Liver (tissue), 9 donors: ENCODE measurements around the gene PSMC3. TPM values are rescaled to one million over a fixed set of nuclear protein-coding genes. Genes with fewer than 3 reads are reported as not detected.

Source experiments
- DNase-seq: peaks from one replicate; pipeline ENCODE4 v3.0.0-alpha.2; 2017; ENCODE audit warnings: low spot score
- H3K27ac ChIP-seq, 2 donors: one replicate each; pipeline ENCODE4 v1.7.0; 2013; ENCODE audit warnings: inconsistent platforms in 2 of 2, low read length in 2 of 2, control low read depth in 1 of 2, low read depth in 1 of 2, mild to moderate bottlenecking in 1 of 2
- H3K27me3 ChIP-seq, 4 donors: one replicate each; pipeline versions ENCODE4 v1.6.1 to v1.7.0; 2013; ENCODE audit warnings: low read length in 3 of 4, inconsistent platforms in 1 of 4, mild to moderate bottlenecking in 1 of 4, moderate library complexity in 1 of 4; ENCODE audit not compliant: control insufficient read depth in 4 of 4, insufficient read depth in 4 of 4
- H3K36me3 ChIP-seq, 4 donors: one replicate each; pipeline versions ENCODE4 v1.6.1 to v1.7.0; 2013; ENCODE audit warnings: low read length in 3 of 4, mild to moderate bottlenecking in 3 of 4, low read depth in 1 of 4, moderate library complexity in 1 of 4; ENCODE audit not compliant: control insufficient read depth in 4 of 4, insufficient read depth in 3 of 4
- H3K4me1 ChIP-seq, 4 donors: one replicate each; pipeline versions ENCODE4 v1.6.1 to v1.7.0; 2013; ENCODE audit warnings: low read length in 3 of 4, mild to moderate bottlenecking in 3 of 4, moderate library complexity in 1 of 4; ENCODE audit not compliant: control insufficient read depth in 4 of 4, insufficient read depth in 4 of 4
- H3K4me3 ChIP-seq, 3 donors: one replicate each; pipeline versions ENCODE4 v1.6.1 to v1.7.0; 2013; ENCODE audit warnings: low read length in 3 of 3, control low read depth in 1 of 3, low read depth in 1 of 3, mild to moderate bottlenecking in 1 of 3
- H3K9ac ChIP-seq, 2 donors: one replicate each; pipeline ENCODE4 v1.7.0; 2013; ENCODE audit warnings: low read length in 2 of 2, mild to moderate bottlenecking in 2 of 2, moderate library complexity in 2 of 2, control low read depth in 1 of 2, low read depth in 1 of 2
- H3K9me3 ChIP-seq, 4 donors: one replicate each; pipeline versions ENCODE4 v1.6.1 to v1.7.0; 2013; ENCODE audit warnings: low read length in 3 of 4; ENCODE audit not compliant: control insufficient read depth in 4 of 4
- GABPA ChIP-seq, 2 donors: IDR thresholded peaks in 1 of 2; conservative IDR thresholded peaks in 1 of 2; 2 replicates each; pipeline ENCODE4 v1.6.1; 2016; ENCODE audit warnings: antibody characterized with exemption in 2 of 2, mild to moderate bottlenecking in 1 of 2, moderate library complexity in 1 of 2
- HNF4A ChIP-seq, 2 donors: conservative IDR thresholded peaks; 2 replicates each; pipeline ENCODE4 v1.6.1; 2016; ENCODE audit warnings: antibody characterized with exemption in 2 of 2, mild to moderate bottlenecking in 2 of 2
- NR2F2 ChIP-seq: IDR thresholded peaks from 2 replicates; pipeline ENCODE4 v1.6.1; 2016; ENCODE audit warnings: antibody characterized with exemption
- RAD21 ChIP-seq, 2 donors: IDR thresholded peaks; 2 replicates each; pipeline ENCODE4 v1.6.1; 2016; ENCODE audit warnings: antibody characterized with exemption in 2 of 2, mild to moderate bottlenecking in 2 of 2
- RXRA ChIP-seq, 2 donors: IDR thresholded peaks; 2 replicates each; pipeline ENCODE4 v1.6.1; 2017 to 2018; ENCODE audit warnings: antibody characterized with exemption in 2 of 2, mild to moderate bottlenecking in 1 of 2
- SP1 ChIP-seq: IDR thresholded peaks from 2 replicates; pipeline ENCODE4 v1.6.1; 2018; ENCODE audit warnings: antibody characterized with exemption, mild to moderate bottlenecking
- WGBS: extraction: QIAGEN DNeasy Blood & Tissue Kit; methylation state at CpG from one replicate; pipeline ENCODE4 v1.1.7; 2013; 5-methylcytosine and 5-hydroxymethylcytosine counted together
- polyA plus RNA-seq, 2 donors: library from polyadenylated mRNA; stranded (reverse) in 1 of 2; unstranded in 1 of 2; fragments of 200-250 nt in 1 of 2; fragments of >200 nt in 1 of 2; fragmentation: Nextera tagmentation in 1 of 2; extraction: Ambion mirVana in 1 of 2; gene quantifications; one replicate each; pipeline versions ENCODE4 v1.2.1 to v1.2.3, GENCODE V29; 2013 to 2015
- total RNA-seq, 2 donors: library from RNA; depleted of rRNA; stranded (reverse); fragments of >200 nt; gene quantifications; one replicate each; pipeline ENCODE4 v1.2.3, GENCODE V29; 2014
- TF ChIP-seq, protein P1 (sequence below): IDR thresholded peaks from 2 replicates; pipeline ENCODE4 v1.6.1; 2016; ENCODE audit warnings: antibody characterized with exemption
- TF ChIP-seq, protein P2 (sequence below): fragments of 150-350 bp; IDR thresholded peaks from 2 replicates; pipeline ENCODE4 v1.5.1; 2017; ENCODE audit warnings: improper control_type of control experiment, low read depth, low read length; ENCODE audit not compliant: missing input control
- TF ChIP-seq, protein P3 (sequence below): IDR thresholded peaks from 2 replicates; pipeline ENCODE4 v1.6.1; 2016; ENCODE audit warnings: antibody characterized with exemption
- TF ChIP-seq, protein P4 (sequence below): IDR thresholded peaks from 2 replicates; pipeline ENCODE4 v1.6.1; 2016; ENCODE audit warnings: antibody characterized with exemption, mild to moderate bottlenecking
- donor health status: healthy.
- donor health status: healthy.
- donor health status: healthy.
- donor health status: healthy.
- donor health status: healthy.

Gene PSMC3
- total and polyA plus RNA-seq, 4 donors: 58.0 to 110 (median 103) TPM

DNA sequence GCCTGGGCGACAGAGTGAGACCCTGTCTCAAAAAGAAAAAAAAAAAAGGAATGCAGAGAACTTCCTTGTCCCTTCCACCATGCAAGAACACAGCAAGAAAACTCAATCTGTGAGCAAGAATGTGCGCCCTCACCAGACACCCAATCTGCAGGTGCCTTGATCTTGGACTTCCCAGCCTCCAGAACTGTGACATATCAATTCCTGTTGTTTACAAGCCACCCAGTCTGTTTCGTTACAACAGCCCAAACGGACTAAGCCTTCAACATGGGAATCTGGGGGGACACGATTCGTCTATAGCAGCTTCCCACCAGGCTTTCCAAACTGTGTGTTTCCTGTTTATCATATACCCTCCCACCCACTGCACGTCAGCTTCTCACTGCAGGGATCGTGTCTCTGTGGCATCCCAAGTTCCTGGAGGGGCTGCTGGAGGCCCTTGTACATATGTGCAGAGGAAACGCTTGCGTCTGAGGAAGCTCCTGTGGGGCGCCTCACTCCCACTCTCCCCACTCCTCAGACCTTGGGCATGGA, 11.0 kb upstream of the PSMC3 start:
- TF ChIP-seq NR2F2: no peak
- TF ChIP-seq, protein P1, sequence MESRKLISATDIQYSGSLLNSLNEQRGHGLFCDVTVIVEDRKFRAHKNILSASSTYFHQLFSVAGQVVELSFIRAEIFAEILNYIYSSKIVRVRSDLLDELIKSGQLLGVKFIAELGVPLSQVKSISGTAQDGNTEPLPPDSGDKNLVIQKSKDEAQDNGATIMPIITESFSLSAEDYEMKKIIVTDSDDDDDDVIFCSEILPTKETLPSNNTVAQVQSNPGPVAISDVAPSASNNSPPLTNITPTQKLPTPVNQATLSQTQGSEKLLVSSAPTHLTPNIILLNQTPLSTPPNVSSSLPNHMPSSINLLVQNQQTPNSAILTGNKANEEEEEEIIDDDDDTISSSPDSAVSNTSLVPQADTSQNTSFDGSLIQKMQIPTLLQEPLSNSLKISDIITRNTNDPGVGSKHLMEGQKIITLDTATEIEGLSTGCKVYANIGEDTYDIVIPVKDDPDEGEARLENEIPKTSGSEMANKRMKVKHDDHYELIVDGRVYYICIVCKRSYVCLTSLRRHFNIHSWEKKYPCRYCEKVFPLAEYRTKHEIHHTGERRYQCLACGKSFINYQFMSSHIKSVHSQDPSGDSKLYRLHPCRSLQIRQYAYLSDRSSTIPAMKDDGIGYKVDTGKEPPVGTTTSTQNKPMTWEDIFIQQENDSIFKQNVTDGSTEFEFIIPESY: no peak
- TF ChIP-seq, protein P2, sequence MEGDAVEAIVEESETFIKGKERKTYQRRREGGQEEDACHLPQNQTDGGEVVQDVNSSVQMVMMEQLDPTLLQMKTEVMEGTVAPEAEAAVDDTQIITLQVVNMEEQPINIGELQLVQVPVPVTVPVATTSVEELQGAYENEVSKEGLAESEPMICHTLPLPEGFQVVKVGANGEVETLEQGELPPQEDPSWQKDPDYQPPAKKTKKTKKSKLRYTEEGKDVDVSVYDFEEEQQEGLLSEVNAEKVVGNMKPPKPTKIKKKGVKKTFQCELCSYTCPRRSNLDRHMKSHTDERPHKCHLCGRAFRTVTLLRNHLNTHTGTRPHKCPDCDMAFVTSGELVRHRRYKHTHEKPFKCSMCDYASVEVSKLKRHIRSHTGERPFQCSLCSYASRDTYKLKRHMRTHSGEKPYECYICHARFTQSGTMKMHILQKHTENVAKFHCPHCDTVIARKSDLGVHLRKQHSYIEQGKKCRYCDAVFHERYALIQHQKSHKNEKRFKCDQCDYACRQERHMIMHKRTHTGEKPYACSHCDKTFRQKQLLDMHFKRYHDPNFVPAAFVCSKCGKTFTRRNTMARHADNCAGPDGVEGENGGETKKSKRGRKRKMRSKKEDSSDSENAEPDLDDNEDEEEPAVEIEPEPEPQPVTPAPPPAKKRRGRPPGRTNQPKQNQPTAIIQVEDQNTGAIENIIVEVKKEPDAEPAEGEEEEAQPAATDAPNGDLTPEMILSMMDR: no peak
- no peak for TF ChIP-seq RAD21 (IDR thresholded peaks at IDR 0.05)
- TF ChIP-seq, protein P3, sequence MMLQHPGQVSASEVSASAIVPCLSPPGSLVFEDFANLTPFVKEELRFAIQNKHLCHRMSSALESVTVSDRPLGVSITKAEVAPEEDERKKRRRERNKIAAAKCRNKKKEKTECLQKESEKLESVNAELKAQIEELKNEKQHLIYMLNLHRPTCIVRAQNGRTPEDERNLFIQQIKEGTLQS: no peak
- H3K36me3 ChIP-seq: no peaks in the 10 kb centered on the region
- no peak for DNase-seq
- 53% methylated on average over 11 of the region's 11 CpGs for WGBS
- H3K27ac ChIP-seq: peak overlapping the region; percentile 65
- no peaks in the 10 kb centered on the region for H3K9me3 ChIP-seq
- no peaks in the 10 kb centered on the region for H3K27me3 ChIP-seq
- no peak overlapping the region for H3K9ac ChIP-seq
- H3K4me3 ChIP-seq: no peak overlapping the region
- peaks cover 3 to 35% (median 24%) of the 10 kb centered on the region in 4 donors for H3K4me1 ChIP-seq

DNA sequence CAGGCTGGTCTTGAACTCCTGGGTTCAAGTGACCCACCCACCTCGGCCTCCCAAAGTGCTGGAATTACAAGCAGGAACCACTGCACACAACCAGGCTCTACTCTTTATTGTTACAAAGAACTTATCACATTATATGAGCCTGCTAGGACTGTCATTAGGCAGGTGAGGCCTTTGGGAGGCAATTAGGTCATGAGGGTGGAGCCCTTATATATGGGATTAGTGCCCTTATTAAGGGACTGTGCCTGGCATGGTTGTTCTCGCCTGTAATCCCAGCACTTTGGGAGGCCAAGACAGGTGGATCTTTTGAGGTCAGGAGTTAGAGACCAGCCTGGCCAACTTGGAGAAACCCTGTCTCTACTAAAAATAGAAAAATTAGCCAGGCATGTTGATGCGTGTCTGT, 10.5 kb upstream of the PSMC3 start:
- Histone ChIP-seq H3K27me3 (no peaks in the 10 kb centered on the region), H3K9ac (no peak overlapping the region), H3K9me3 (no peaks in the 10 kb centered on the region), H3K4me3 (no peak overlapping the region), H3K36me3 (no peaks in the 10 kb centered on the region), H3K27ac (peak overlapping the region in 1 of 2 donors; percentile 65), H3K4me1 (peaks cover 3 to 40% (median 28%) of the 10 kb centered on the region in 4 donors)
- no peak for DNase-seq
- 95% methylated on average over 3 of the region's 3 CpGs for WGBS
- TF ChIP-seq, protein P3: no peak
- TF ChIP-seq, protein P4, sequence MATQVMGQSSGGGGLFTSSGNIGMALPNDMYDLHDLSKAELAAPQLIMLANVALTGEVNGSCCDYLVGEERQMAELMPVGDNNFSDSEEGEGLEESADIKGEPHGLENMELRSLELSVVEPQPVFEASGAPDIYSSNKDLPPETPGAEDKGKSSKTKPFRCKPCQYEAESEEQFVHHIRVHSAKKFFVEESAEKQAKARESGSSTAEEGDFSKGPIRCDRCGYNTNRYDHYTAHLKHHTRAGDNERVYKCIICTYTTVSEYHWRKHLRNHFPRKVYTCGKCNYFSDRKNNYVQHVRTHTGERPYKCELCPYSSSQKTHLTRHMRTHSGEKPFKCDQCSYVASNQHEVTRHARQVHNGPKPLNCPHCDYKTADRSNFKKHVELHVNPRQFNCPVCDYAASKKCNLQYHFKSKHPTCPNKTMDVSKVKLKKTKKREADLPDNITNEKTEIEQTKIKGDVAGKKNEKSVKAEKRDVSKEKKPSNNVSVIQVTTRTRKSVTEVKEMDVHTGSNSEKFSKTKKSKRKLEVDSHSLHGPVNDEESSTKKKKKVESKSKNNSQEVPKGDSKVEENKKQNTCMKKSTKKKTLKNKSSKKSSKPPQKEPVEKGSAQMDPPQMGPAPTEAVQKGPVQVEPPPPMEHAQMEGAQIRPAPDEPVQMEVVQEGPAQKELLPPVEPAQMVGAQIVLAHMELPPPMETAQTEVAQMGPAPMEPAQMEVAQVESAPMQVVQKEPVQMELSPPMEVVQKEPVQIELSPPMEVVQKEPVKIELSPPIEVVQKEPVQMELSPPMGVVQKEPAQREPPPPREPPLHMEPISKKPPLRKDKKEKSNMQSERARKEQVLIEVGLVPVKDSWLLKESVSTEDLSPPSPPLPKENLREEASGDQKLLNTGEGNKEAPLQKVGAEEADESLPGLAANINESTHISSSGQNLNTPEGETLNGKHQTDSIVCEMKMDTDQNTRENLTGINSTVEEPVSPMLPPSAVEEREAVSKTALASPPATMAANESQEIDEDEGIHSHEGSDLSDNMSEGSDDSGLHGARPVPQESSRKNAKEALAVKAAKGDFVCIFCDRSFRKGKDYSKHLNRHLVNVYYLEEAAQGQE: no peak

DNA sequence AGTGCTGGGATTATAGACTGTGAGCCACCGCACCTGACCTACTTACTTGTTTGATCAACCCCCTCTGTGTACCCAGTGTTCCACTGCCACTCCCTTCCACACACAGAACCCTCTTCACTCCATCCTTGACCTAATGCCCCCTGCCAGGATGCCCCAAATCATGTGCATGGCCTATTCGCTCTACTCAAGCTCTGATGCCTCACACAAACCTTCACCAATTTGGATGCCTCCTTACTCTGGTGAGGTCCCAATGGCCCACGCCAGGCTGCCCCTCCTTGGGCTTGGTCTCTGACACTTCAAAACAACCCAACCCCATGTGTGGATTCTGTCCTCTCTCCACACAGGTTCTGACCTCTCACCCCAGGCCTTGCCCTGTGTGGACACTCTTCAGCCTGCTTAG, 9.4 kb upstream of the PSMC3 start:
- Histone ChIP-seq H3K4me3 (no peak overlapping the region), H3K27me3 (no peaks in the 10 kb centered on the region), H3K27ac (peak overlapping the region in 1 of 2 donors; percentile 49), H3K9ac (no peak overlapping the region), H3K36me3 (no peaks in the 10 kb centered on the region), H3K4me1 (peaks cover 3 to 49% (median 34%) of the 10 kb centered on the region in 4 donors), H3K9me3 (no peaks in the 10 kb centered on the region)
- TF ChIP-seq, protein P3: no peak
- TF ChIP-seq SP1: peak; percentile 40
- TF ChIP-seq RXRA (IDR thresholded peaks at IDR 0.05): peak; percentile 60 to 61
- TF ChIP-seq GABPA (IDR thresholded peaks at IDR 0.05 in 1 of 2, conservative IDR thresholded peaks at IDR 0.05 in 1 of 2): no peak
- peak; percentile 25 to 27 for TF ChIP-seq HNF4A (conservative IDR thresholded peaks at IDR 0.05)
- 64% methylated on average over 3 of the region's 3 CpGs for WGBS
- DNase-seq: no peak
